Right atrium auricular region (tissue), 2 donors: Measurements from ENCODE around the gene AFAP1L1. TPM values are rescaled to one million over a fixed set of nuclear protein-coding genes. Genes with fewer than 3 reads are reported as not detected.

Experiments used
- DNase-seq: peaks from one replicate; pipeline ENCODE4 v3.0.0-alpha.2; 2019; ENCODE audit warnings: low spot score
- H3K27ac ChIP-seq, 2 donors: fragments of 200-600 bp; sonication (generic); 1 replicate in 1 of 2; 2 replicates in 1 of 2; pipeline ENCODE4 v1.5.1; 2016 to 2019
- H3K27me3 ChIP-seq, 2 donors: fragments of 200-600 bp; sonication (generic); one replicate each; pipeline versions ENCODE4 v1.5.1 to v1.6.0; 2017 to 2019
- H3K36me3 ChIP-seq: fragments of 200-600 bp; sonication (generic); one replicate; pipeline ENCODE4 v1.5.1; 2016
- H3K4me1 ChIP-seq, 2 donors: fragments of 200-600 bp; sonication (generic); one replicate each; pipeline versions ENCODE4 v1.5.1 to v1.6.0; 2017 to 2019
- H3K4me3 ChIP-seq, 2 donors: fragments of 200-600 bp; sonication (generic); 1 replicate in 1 of 2; 2 replicates in 1 of 2; pipeline ENCODE4 v1.5.1; 2017 to 2019; ENCODE audit warnings: mild to moderate bottlenecking in 1 of 2, moderate library complexity in 1 of 2
- H3K9me3 ChIP-seq, 2 donors: fragments of 200-600 bp; sonication (generic); one replicate each; pipeline ENCODE4 v1.5.1; 2019
- total RNA-seq, 2 donors: library from RNA; depleted of rRNA; stranded (reverse); fragments of >200 nt; gene quantifications; one replicate each; pipeline ENCODE4 v1.1.0, GENCODE V29; 2016
- TF ChIP-seq, protein P1 (sequence below), 2 donors: fragments of 200-600 bp; sonication (generic); IDR thresholded peaks; one replicate each; pipeline ENCODE4 v1.5.1; 2019; ENCODE audit warnings: antibody characterized with exemption in 2 of 2

Gene AFAP1L1
- total RNA-seq, 2 donors from 2014 or later: 45.6 to 48.9 TPM

DNA sequence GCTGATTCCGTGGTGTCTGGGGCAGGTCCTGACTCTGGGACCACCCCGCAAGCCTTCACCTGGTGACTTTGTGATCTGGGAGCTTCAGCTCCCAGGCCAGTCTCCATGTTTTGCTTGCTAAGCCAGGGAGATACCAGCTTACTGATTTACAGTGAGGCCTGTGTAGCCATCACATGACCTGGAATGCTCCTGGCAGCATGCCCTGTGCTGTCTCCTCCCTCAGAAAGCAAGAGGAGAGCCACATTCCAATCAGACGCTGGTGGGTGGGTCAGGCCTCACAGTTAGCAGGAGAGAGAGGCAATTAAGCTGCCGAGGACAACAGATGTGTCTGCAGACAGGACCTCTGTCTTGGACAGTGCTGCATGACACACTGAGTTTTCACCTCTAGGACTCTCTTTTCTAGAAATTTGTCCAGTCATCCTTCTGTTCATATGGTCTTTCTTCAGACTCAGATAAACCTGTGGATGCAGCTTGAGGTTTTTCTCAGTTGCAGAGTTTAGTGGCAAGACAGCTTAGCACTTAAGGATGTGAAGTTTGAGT, 49.2 kb downstream of the AFAP1L1 start:
- H3K4me1 ChIP-seq: peaks cover 0 to 33% of the 10 kb centered on the region in 2 donors
- DNase-seq: peak; percentile 93
- no peaks in the 10 kb centered on the region for H3K27me3 ChIP-seq
- no peak overlapping the region for H3K4me3 ChIP-seq
- H3K36me3 ChIP-seq: peaks cover 61% of the 10 kb centered on the region
- peak overlapping the region; percentile 64 to 71 for H3K27ac ChIP-seq
- TF ChIP-seq, protein P1, sequence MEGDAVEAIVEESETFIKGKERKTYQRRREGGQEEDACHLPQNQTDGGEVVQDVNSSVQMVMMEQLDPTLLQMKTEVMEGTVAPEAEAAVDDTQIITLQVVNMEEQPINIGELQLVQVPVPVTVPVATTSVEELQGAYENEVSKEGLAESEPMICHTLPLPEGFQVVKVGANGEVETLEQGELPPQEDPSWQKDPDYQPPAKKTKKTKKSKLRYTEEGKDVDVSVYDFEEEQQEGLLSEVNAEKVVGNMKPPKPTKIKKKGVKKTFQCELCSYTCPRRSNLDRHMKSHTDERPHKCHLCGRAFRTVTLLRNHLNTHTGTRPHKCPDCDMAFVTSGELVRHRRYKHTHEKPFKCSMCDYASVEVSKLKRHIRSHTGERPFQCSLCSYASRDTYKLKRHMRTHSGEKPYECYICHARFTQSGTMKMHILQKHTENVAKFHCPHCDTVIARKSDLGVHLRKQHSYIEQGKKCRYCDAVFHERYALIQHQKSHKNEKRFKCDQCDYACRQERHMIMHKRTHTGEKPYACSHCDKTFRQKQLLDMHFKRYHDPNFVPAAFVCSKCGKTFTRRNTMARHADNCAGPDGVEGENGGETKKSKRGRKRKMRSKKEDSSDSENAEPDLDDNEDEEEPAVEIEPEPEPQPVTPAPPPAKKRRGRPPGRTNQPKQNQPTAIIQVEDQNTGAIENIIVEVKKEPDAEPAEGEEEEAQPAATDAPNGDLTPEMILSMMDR (IDR thresholded peaks at IDR 0.05): no peak
- no peaks in the 10 kb centered on the region for H3K9me3 ChIP-seq

DNA sequence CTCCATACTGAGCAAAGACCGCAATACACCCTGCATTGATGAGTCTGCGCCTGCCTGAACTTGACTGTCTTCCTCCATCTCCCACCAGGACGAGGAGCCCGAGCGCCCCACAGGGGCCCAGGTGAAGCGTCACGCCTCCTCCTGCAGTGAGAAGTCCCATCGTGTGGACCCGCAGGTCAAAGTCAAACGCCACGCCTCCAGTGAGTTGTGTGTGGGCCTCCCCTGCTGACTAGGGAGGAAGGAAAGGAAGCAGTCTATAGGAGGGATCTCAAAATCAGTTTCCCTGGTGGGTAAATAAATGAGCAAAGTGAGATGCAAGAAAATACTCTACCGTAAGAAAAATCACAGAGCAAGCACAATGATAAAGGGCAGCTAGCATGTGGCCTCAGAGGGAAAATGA, 50.9 kb downstream of the AFAP1L1 start:
- Histone ChIP-seq H3K27ac (peak overlapping the region in 1 of 2 donors; percentile 36), H3K36me3 (peaks cover 68% of the 10 kb centered on the region), H3K4me1 (peaks cover 0 to 29% of the 10 kb centered on the region in 2 donors)

DNA sequence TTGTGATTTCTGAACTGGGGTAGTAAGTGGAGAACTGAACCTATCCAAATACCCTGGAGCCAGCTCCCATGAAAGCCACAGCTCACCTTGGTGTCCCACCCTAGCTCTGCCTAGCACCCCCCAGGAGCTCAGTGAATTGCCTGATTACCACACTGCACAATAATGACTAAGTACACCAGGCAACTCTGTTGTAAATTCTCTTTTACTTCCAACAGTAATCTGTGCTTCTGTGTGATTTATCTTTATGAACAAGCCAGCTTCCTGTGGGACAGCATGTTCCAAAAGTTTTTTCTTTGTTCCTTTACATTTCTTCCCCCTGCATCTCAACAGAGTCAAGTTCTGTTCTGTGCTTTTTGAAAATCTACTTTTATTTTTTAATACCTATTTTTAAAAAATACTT, 51.6 kb downstream of the AFAP1L1 start:
- peak overlapping the region; percentile 36 to 45 for H3K27ac ChIP-seq
- no peak overlapping the region for H3K4me3 ChIP-seq
- H3K4me1 ChIP-seq: peaks cover 0 to 28% of the 10 kb centered on the region in 2 donors
- peaks cover 67% of the 10 kb centered on the region for H3K36me3 ChIP-seq
- no peaks in the 10 kb centered on the region for H3K27me3 ChIP-seq
- no peaks in the 10 kb centered on the region for H3K9me3 ChIP-seq
- no peak for DNase-seq
- TF ChIP-seq, protein P1 (IDR thresholded peaks at IDR 0.05): no peak

More for the DNA sequence above, 50.9 kb downstream of the AFAP1L1 start:
- no peak for DNase-seq
- no peak overlapping the region for H3K4me3 ChIP-seq
- H3K9me3 ChIP-seq: no peaks in the 10 kb centered on the region
- TF ChIP-seq, protein P1 (IDR thresholded peaks at IDR 0.05): no peak
- no peaks in the 10 kb centered on the region for H3K27me3 ChIP-seq

DNA sequence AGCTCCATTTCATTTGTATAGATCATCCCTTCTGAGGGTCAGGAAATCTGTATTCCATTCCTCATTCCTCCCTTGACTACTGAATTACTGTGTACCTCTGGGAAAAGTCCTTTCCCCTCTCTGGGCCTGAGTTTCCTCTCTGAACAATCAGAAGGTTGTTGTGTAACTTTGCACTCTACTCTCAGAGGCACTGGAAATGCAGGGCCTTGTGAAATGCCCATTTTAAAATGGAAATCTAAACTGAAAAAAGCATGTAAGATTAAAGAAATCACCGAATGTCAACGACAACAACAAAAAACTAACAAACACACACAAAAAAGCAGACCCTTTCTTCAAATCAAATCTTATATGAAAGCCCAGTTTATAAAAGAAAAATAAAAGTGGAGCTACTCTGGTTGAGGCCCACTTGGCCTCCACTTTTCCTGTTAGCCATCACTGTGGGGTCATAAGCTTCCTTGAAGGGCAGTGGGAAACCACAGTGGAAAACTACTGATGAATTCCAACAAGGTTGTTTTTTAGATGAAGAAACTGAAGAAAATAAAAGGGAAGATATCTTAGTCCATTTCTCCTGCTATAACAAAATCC, 52.1 kb downstream of the AFAP1L1 start:
- no peak overlapping the region for H3K4me3 ChIP-seq
- DNase-seq: no peak
- H3K9me3 ChIP-seq: no peaks in the 10 kb centered on the region
- TF ChIP-seq, protein P1 (IDR thresholded peaks at IDR 0.05): no peak
- H3K27ac ChIP-seq: peak overlapping the region; percentile 13 to 45
- peaks cover 65% of the 10 kb centered on the region for H3K36me3 ChIP-seq
- H3K4me1 ChIP-seq: peaks cover 0 to 28% of the 10 kb centered on the region in 2 donors
- no peaks in the 10 kb centered on the region for H3K27me3 ChIP-seq

DNA sequence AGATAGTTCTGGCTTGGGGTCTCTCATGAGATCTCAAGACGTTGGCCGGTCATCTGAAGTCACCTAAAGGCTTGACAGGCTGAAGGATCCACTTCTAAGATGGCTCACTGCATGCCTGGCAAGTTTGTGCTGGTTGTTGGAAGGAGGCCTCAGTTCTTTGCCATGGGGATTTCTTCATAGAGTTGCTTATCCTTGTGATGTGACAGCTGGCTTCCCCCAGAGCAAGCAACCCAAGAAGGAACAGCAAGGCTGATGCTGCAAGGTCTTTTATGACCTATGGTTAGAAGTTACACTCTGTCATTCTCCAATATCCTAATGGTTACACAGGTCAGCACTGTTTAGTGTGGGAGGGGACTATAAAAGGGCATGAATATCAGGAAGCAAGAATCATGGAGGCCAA, 53.0 kb downstream of the AFAP1L1 start:
- Histone ChIP-seq H3K36me3 (peaks cover 69% of the 10 kb centered on the region), H3K9me3 (no peaks in the 10 kb centered on the region), H3K4me3 (no peak overlapping the region), H3K27me3 (no peaks in the 10 kb centered on the region), H3K27ac (no peak overlapping the region), H3K4me1 (peaks cover 0 to 28% of the 10 kb centered on the region in 2 donors)
- no peak for DNase-seq
- TF ChIP-seq, protein P1 (IDR thresholded peaks at IDR 0.05): no peak
